ENCODE results near the gene PDX1.

The PDX1 gene

DNA sequence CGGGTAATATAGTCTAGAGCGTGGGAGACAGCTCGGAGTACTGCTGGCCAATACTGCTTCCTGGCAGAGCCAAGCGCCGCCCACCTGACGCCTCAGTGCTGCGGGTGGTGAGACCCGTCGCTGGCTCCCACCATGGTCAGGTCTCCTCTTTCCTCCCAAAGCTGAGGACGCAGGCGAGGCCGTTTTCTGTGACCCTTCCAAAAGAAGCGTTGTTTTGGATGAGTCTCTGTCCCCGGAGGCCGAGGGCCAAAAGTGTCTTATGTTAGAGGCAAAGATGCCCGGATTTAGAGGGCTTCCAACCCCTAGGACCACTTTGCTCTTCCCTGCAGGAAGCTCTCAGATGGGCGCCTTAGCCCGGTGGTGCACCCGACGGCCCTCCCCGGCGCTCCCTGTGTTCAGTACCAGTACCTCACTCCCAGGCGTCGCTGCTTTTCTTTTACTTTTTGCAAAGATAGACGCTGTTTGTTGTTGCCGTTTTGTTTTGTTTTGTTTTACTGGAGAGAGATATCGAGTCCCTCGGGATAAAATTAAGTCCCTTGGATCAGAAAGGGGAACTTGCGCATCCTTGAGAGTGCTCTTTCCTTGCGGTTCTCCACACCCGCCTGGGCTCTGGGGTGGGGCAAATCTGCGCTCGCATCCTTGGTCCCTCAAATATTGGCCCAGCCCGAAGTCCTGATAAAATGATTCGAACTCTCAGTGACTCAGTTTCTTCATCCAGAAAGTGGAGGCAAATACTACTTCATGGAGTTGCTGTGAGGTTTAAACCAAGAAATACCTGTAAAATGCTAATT is 7.0 kb downstream of the PDX1 start:
- Histone ChIP-seq H3K4me1 (ENCODE audit: insufficient read depth, low read length) (no peaks in the 10 kb centered on the region), H3K9me3 (ENCODE audit: insufficient read depth, low read length, severe bottlenecking) (no peaks in the 10 kb centered on the region), H3K9ac (ENCODE audit: low read depth, low read length) (no peak overlapping the region), H4K20me1 (ENCODE audit: insufficient read depth, low read length) (no peaks in the 10 kb centered on the region), H3K27ac (ENCODE audit: low read length) (no peak overlapping the region), H3K79me2 (ENCODE audit: insufficient read depth, low read length) (no peaks in the 10 kb centered on the region), H2AFZ (ENCODE audit: low read depth, low read length) (no peak overlapping the region), H3K4me3 (ENCODE audit: low read depth in 1 of 2, low read length in 2 of 2) (no peak overlapping the region), H3K36me3 (ENCODE audit: insufficient read depth, low read length) (no peaks in the 10 kb centered on the region), H3K27me3 (ENCODE audit: insufficient read depth, low read length, poor library complexity) (no peaks in the 10 kb centered on the region), H3K4me2 (ENCODE audit: insufficient read depth, low read length) (no peak overlapping the region)
- DNase-seq: no peak
- ATAC-seq (ENCODE audit: insufficient read depth, low read depth): no peak
- TF ChIP-seq, protein P1, sequence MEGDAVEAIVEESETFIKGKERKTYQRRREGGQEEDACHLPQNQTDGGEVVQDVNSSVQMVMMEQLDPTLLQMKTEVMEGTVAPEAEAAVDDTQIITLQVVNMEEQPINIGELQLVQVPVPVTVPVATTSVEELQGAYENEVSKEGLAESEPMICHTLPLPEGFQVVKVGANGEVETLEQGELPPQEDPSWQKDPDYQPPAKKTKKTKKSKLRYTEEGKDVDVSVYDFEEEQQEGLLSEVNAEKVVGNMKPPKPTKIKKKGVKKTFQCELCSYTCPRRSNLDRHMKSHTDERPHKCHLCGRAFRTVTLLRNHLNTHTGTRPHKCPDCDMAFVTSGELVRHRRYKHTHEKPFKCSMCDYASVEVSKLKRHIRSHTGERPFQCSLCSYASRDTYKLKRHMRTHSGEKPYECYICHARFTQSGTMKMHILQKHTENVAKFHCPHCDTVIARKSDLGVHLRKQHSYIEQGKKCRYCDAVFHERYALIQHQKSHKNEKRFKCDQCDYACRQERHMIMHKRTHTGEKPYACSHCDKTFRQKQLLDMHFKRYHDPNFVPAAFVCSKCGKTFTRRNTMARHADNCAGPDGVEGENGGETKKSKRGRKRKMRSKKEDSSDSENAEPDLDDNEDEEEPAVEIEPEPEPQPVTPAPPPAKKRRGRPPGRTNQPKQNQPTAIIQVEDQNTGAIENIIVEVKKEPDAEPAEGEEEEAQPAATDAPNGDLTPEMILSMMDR (IDR thresholded peaks at IDR 0.05; ENCODE audit: borderline replicate concordance, extremely low read depth, low read length, poor library complexity, severe bottlenecking): no peak
- TF ChIP-seq EZH2 (IDR thresholded peaks at IDR 0.05; ENCODE audit: borderline replicate concordance, low read depth, low read length, severe bottlenecking): no peak

- Histone ChIP-seq H3K27me3 (ENCODE audit: insufficient read depth, low read length, poor library complexity) (no peaks in the 10 kb centered on the region), H3K79me2 (ENCODE audit: insufficient read depth, low read length) (no peaks in the 10 kb centered on the region), H3K4me3 (ENCODE audit: low read depth in 1 of 2, low read length in 2 of 2) (no peak overlapping the region), H3K9ac (ENCODE audit: low read depth, low read length) (no peak overlapping the region), H3K4me2 (ENCODE audit: insufficient read depth, low read length) (no peak overlapping the region), H4K20me1 (ENCODE audit: insufficient read depth, low read length) (no peaks in the 10 kb centered on the region), H3K9me3 (ENCODE audit: insufficient read depth, low read length, severe bottlenecking) (no peaks in the 10 kb centered on the region), H2AFZ (ENCODE audit: low read depth, low read length) (no peak overlapping the region), H3K4me1 (ENCODE audit: insufficient read depth, low read length) (no peaks in the 10 kb centered on the region), H3K27ac (ENCODE audit: low read length) (no peak overlapping the region), H3K36me3 (ENCODE audit: insufficient read depth, low read length) (no peaks in the 10 kb centered on the region)
- DNase-seq: no peak
- ATAC-seq (ENCODE audit: insufficient read depth, low read depth): no peak
- no peak for TF ChIP-seq EZH2 (IDR thresholded peaks at IDR 0.05; ENCODE audit: borderline replicate concordance, low read depth, low read length, severe bottlenecking)
- TF ChIP-seq, protein P1 (IDR thresholded peaks at IDR 0.05; ENCODE audit: borderline replicate concordance, extremely low read depth, low read length, poor library complexity, severe bottlenecking): no peak
Measured at GRCh38 chr13:27927444-27928352, 7.9 kb downstream of the PDX1 start.

- no peak overlapping the region for H3K4me2 ChIP-seq (ENCODE audit: insufficient read depth, low read length)
- no peaks in the 10 kb centered on the region for H4K20me1 ChIP-seq (ENCODE audit: insufficient read depth, low read length)
- ATAC-seq (ENCODE audit: insufficient read depth, low read depth) (no peak), DNase-seq (no peak)
- no peak overlapping the region for H3K9ac ChIP-seq (ENCODE audit: low read depth, low read length)
- H3K27ac ChIP-seq (ENCODE audit: low read length): no peak overlapping the region
- no peaks in the 10 kb centered on the region for H3K36me3 ChIP-seq (ENCODE audit: insufficient read depth, low read length)
- H2AFZ ChIP-seq (ENCODE audit: low read depth, low read length): no peak overlapping the region
- H3K4me1 ChIP-seq (ENCODE audit: insufficient read depth, low read length): no peaks in the 10 kb centered on the region
- H3K4me3 ChIP-seq (ENCODE audit: low read depth in 1 of 2, low read length in 2 of 2): no peak overlapping the region
- H3K27me3 ChIP-seq (ENCODE audit: insufficient read depth, low read length, poor library complexity): no peaks in the 10 kb centered on the region
- H3K9me3 ChIP-seq (ENCODE audit: insufficient read depth, low read length, severe bottlenecking): no peaks in the 10 kb centered on the region
- H3K79me2 ChIP-seq (ENCODE audit: insufficient read depth, low read length): no peaks in the 10 kb centered on the region
- TF ChIP-seq EZH2 (IDR thresholded peaks at IDR 0.05; ENCODE audit: borderline replicate concordance, low read depth, low read length, severe bottlenecking): no peak
- TF ChIP-seq, protein P1 (IDR thresholded peaks at IDR 0.05; ENCODE audit: borderline replicate concordance, extremely low read depth, low read length, poor library complexity, severe bottlenecking): no peak
Measured at GRCh38 chr13:27928353-27928804, 8.6 kb downstream of the PDX1 start.

Measured in DND-41 (cell line).